Measurements from ENCODE around the gene ZBTB37.
"Not testable (repeated sequence)": the region's sequence is repeated elsewhere in the genome, so short reads cannot be mapped to it uniquely, and the experiment has no call there.

The ZBTB37 gene, protein sequence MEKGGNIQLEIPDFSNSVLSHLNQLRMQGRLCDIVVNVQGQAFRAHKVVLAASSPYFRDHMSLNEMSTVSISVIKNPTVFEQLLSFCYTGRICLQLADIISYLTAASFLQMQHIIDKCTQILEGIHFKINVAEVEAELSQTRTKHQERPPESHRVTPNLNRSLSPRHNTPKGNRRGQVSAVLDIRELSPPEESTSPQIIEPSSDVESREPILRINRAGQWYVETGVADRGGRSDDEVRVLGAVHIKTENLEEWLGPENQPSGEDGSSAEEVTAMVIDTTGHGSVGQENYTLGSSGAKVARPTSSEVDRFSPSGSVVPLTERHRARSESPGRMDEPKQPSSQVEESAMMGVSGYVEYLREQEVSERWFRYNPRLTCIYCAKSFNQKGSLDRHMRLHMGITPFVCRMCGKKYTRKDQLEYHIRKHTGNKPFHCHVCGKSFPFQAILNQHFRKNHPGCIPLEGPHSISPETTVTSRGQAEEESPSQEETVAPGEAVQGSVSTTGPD

DNA sequence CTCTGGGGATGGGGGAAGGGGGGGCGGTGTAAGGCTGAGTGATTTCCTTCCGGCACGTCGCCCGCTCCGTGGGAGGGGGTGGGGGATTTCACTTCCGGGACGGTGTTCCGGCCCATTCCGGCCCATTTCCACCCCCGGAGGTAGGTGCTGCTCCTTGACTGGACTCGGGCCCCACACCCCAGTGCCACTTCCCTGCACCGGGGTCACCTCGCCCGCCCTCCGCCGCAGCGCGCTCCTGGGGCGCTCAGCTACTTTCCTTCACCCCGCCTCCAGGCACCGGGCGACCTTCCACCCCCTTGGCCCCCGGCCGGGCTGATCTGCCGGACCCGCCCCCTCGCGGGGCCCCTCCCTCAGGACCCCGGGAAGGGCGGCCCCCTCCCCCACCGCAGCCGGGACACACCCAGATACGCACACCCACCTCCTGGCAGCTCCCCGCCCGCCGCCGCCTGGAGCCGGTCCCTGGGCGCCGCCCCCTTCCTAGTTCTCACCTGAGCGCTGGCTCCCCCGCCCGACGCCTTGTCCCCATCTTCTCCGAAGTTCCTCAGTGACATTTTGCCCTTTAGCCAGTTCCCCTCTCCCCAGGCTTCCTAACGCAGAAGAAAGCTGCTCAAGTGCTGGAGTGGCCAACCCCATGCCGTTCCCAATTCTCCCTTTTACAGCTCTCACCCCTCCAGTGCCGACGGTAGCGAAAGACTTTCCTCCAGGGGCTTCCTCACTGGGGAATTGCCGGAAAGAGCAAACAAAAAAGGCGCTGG, at the start of gene ZBTB37:
TSS of gene ZBTB37 (plus strand) at position 115 of the 755 bp plus-strand sequence. CDS start 1,846 bp downstream, outside the sequence.
- Mint-ChIP-seq H3K4me3 (peak within 1 kb of the TSS; percentile 98), H3K9me3 (no peaks in the 10 kb centered on the region), H3K4me1 (peaks cover 61% of the 10 kb centered on the region), H3K27ac (peak within 1 kb of the TSS; percentile 99), H3K27me3 (no peaks in the 10 kb centered on the region), H3K36me3 (peaks cover 54% of the 10 kb centered on the region)

DNA sequence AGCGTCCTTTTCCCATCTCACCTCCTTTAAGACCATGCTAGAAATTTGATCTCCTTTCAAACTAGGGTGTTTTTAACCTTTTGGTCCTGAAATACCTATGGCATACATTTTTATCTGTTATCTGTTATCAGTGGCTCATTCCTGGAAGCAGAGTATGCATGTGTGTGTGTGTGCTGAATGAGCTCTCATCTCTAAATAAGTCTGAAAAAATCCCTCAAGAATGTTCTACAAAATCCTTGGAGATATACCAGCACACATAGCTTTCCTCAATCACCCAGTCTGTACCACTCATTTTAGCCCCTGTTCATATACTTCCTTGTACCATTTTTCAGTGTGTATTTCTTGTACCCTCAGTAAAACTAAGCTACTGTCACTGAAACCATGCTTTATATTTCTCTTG, 49.7 kb upstream of the ZBTB37 start:
- H3K4me3 Mint-ChIP-seq = no peak overlapping the region
- H3K36me3 Mint-ChIP-seq = peaks cover 12% of the 10 kb centered on the region
- H3K27me3 Mint-ChIP-seq = no peaks in the 10 kb centered on the region
- no peak overlapping the region for H3K27ac Mint-ChIP-seq
- H3K4me1 Mint-ChIP-seq = peaks cover 60% of the 10 kb centered on the region
- H3K9me3 Mint-ChIP-seq = no peaks in the 10 kb centered on the region

DNA sequence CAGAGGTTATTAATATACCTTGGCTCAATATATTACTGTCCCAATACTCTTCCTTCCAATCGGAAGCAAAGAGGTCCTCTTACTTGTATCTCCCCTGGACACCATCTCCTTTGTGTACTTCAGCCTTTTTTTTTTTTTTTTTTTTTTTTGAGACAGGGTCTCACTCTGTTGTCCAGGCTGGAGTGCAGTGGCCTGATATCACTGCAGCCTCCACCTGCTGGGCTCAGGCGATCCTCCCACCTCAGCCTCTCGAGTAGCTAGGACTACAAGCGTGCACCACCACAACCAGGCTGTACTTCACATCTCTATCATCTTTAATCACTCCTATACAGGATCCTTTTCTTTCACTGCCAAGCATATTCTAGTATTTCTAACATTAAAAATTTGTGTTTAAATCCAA, 46.5 kb upstream of the ZBTB37 start:
- Mint-ChIP-seq H3K36me3 (peaks cover 5% of the 10 kb centered on the region), H3K4me1 (peaks cover 53% of the 10 kb centered on the region), H3K9me3 (no peaks in the 10 kb centered on the region), H3K4me3 (no peak overlapping the region), H3K27me3 (no peaks in the 10 kb centered on the region), H3K27ac (no peak overlapping the region)

DNA sequence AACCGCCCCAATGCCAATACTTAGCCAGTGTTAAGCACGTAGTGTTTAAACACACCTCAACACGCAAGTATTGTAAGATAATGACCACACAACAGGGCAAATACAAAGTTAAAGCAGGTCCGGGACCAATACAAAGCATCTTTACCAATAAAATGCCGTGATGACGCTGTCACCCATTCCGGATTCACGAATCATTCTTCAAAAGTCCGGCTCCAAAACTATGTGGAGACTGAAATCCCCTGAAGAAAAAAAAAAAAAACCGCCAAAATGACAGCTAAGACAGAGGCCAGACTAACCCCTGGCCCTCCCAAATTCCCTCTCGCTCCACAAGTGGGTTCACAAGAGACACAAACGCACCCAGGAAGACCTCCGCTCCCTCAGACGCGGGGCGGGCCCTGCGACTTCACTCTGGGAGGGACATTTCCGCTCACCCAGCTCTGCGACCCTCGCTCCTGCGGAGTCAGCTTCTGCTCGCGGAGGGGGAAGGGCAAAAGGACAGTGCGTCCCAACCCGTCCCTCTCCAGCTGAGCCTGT, 44.3 kb upstream of the ZBTB37 start:
- H3K27ac Mint-ChIP-seq = peak overlapping the region; percentile 98
- no peaks in the 10 kb centered on the region for H3K9me3 Mint-ChIP-seq
- no peaks in the 10 kb centered on the region for H3K27me3 Mint-ChIP-seq
- peak overlapping the region; percentile 91 for H3K4me3 Mint-ChIP-seq
- H3K4me1 Mint-ChIP-seq = peaks cover 60% of the 10 kb centered on the region
- peaks cover 3% of the 10 kb centered on the region for H3K36me3 Mint-ChIP-seq

DNA sequence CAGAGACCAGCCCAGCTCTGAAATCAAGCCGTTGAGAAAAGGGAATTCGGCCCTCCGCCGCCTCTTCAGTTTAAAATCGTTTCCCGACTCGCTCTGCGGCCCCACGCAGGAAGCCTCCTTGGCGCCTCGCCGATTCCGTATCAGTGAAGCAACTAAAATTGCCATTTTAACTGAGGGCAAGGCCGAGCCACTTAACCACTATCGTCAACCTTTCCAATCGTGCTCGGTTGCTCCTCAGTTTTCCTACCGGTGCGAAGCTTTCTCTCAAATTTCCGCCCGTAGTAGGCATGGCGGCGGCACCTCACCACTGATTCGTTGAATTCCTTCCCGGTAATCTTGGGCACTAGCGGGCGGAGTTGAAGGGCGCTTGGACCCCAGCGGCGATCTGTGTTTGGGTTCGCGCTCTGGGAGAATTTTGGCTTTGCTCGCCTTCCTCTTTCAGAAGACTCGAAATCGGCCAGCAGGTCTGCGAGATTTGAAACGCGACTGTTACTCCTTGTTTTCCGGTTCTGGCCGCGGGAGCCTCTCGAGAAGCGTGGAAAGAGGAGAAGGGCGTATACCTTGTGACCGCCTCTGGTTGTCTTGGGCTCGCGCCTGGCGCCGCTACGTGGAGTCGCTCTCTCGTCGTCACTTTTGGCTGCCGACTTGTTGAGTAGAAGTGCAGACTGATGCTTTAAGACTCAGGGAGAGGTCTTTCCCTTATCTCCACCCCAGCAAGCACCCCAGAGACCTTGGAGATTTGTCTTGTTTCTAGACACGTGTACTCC, 43.7 kb upstream of the ZBTB37 start, which contains the start of the genes CENPL and DARS2:
TSS of gene CENPL (minus strand) at position 569 of the 767 bp plus-strand sequence. CDS start 13,584 bp downstream, outside the sequence.
TSS of gene DARS2 (plus strand) at position 359 of the 767 bp plus-strand sequence. CDS start 557 bp downstream, outside the sequence.
- Mint-ChIP-seq H3K27ac (peak within 1 kb of the TSS; percentile 98), H3K4me1 (peaks cover 60% of the 10 kb centered on the region), H3K27me3 (no peaks in the 10 kb centered on the region), H3K4me3 (peak within 1 kb of the TSS; percentile 91), H3K36me3 (peaks cover 6% of the 10 kb centered on the region), H3K9me3 (no peaks in the 10 kb centered on the region)

DNA sequence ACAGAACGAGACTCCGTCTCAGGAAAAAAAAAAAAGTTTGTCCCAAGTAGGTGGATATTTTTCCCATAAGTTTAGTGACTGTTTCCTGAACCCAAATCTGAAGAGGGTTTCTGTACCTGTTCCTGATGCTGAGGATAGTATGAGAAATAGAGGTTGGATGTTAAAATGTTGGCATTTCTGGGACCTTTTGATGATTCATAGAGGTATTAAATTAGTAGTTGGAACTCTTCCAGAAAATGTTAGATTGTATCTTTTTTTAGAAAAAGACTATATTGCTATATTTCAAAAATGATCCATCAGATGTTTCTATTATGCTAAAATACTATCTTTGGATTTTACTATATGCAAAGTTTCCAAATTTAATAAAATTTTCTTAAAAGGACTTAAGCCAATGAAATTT, 40.6 kb upstream of the ZBTB37 start:
- Mint-ChIP-seq H3K4me1 (peaks cover 39% of the 10 kb centered on the region), H3K27me3 (no peaks in the 10 kb centered on the region), H3K36me3 (peaks cover 7% of the 10 kb centered on the region), H3K4me3 (no peak overlapping the region), H3K9me3 (no peaks in the 10 kb centered on the region), H3K27ac (no peak overlapping the region)

DNA sequence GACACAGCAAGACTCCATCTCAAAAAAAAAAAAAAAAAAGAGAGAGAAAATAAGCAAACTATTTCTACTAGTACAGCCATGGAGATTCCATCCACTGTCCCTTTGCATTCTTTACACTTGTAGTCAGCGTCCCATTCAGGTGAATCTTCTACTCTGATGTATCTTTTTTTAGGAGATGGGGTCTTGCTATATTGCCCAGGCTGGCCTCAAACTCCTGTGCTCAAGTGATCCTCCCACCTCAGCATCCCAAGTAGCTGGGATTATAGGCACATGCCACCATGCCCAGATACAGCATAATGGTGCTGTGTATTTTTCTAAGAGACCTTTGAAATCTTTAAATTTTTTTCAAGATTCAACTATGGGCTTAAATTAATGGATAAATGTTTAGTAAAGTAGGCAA, 35.4 kb upstream of the ZBTB37 start:
- H3K4me1 Mint-ChIP-seq = peaks cover 5% of the 10 kb centered on the region
- peaks cover 14% of the 10 kb centered on the region for H3K36me3 Mint-ChIP-seq
- no peak overlapping the region for H3K4me3 Mint-ChIP-seq
- H3K9me3 Mint-ChIP-seq = no peaks in the 10 kb centered on the region
- H3K27ac Mint-ChIP-seq = no peak overlapping the region
- no peaks in the 10 kb centered on the region for H3K27me3 Mint-ChIP-seq

DNA sequence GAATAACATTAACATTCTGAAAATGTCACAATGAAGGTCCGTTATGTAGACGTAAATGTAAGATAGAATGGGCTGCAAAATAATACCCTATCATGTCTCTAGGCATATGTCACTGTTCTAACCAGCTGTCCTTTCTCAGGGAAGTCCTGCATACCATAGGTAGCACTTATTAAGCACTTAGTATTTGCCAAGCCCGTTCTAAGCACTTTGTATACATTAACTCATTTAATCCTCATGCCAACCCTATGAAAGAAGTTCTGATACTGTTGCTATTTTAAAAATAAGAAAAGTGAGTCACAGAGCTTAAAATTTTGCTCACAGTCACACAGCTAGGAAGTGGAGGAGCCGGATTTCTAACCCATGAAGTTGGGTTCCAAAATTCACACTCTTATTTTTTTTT, 16.1 kb upstream of the ZBTB37 start:
- Mint-ChIP-seq H3K9me3 (no peaks in the 10 kb centered on the region), H3K27ac (no peak overlapping the region), H3K36me3 (peaks cover 14% of the 10 kb centered on the region), H3K27me3 (no peaks in the 10 kb centered on the region), H3K4me1 (peaks cover 5% of the 10 kb centered on the region), H3K4me3 (no peak overlapping the region)

DNA sequence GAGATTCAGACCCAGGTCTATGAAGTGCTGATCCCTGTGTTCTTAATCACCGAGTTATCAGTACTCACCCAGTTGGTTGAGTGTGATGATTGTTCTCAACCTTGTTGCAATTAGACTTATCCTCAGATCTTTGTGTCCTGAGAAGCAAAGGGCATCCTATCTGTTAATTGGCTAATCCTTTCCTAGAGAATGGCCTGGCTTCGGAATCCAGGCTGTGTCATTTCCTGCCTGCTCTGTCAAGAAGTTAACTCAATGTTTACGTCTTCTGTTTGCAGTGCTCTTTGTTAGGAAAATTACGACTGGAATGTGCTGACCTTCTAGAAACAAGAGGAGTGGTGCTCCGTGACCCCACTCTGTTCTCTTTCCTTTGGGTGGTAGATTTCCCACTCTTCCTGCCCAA, 15.1 kb upstream of the ZBTB37 start:
- Mint-ChIP-seq H3K36me3 (peaks cover 10% of the 10 kb centered on the region), H3K4me1 (peaks cover 5% of the 10 kb centered on the region), H3K27me3 (no peaks in the 10 kb centered on the region), H3K9me3 (no peaks in the 10 kb centered on the region), H3K27ac (no peak overlapping the region), H3K4me3 (no peak overlapping the region)

DNA sequence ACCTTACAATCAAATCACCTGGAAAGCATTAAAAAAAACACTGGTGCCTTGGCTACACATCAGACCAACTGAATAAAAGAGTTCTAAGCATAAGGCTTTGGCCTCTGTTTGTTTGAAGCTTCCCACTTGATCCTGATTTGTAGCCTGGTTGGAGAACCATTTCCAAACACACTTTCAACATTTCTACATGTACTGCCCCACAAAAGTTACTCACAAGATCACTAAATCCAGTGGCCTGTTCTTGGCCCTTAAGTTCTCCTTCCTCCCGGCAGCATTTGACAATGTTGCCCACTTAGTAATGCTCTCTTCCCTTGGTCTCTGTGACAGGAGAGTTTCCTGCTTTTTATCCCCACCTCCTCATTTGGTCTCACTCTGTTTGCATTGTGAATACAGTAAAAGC, 12.2 kb upstream of the ZBTB37 start:
- Mint-ChIP-seq H3K4me1 (peaks cover 3% of the 10 kb centered on the region), H3K9me3 (no peaks in the 10 kb centered on the region), H3K36me3 (peaks cover 10% of the 10 kb centered on the region), H3K27me3 (no peaks in the 10 kb centered on the region), H3K27ac (peak overlapping the region; percentile 48), H3K4me3 (no peak overlapping the region)

DNA sequence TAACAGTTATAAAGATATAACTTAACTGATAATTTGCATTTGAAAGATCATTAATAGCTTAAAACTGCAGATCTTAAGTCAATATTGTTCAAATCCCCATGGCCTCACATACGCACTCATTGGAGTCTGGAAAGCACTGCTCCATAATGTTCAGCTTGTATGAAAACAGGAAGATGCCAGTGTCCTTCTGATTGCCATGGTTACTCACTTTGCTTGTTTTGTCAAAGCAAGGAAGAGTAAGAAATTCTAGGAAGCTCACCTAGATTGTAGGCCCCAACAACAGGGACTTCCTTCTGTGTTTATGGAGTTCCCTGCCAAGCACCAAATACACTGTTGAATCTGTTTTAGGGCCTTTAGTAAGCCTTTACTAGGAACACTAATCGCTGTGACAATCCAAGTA, 11.3 kb upstream of the ZBTB37 start:
- H3K4me3 Mint-ChIP-seq = no peak overlapping the region
- peaks cover 3% of the 10 kb centered on the region for H3K4me1 Mint-ChIP-seq
- H3K27me3 Mint-ChIP-seq = no peaks in the 10 kb centered on the region
- H3K36me3 Mint-ChIP-seq = peaks cover 11% of the 10 kb centered on the region
- no peaks in the 10 kb centered on the region for H3K9me3 Mint-ChIP-seq
- no peak overlapping the region for H3K27ac Mint-ChIP-seq

DNA sequence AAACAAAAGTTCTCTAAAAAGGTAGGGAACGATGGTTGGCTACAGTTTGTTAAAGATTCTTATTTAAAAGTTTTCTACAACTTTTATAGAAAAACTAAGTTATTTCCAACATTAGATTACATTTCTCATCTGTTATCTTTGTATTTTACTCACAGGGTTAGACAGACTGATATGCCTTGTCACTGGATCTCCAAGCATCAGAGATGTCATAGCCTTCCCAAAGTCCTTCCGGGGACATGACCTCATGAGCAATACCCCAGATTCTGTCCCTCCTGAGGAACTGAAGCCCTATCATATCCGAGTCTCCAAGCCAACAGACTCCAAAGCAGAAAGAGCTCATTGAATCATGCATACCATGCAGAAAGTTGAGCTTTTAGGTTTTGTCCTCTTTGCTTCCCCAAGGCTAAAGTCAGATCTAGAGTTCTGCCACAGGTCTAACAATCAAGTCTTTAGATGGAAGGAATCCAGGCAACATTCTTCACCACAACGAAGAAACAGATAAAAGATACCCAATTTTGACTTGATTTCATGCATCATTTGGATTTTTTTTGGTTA, 10.7 kb upstream of the ZBTB37 start:
- peaks cover 12% of the 10 kb centered on the region for H3K36me3 Mint-ChIP-seq
- H3K9me3 Mint-ChIP-seq = no peaks in the 10 kb centered on the region
- no peak overlapping the region for H3K4me3 Mint-ChIP-seq
- no peak overlapping the region for H3K27ac Mint-ChIP-seq
- H3K4me1 Mint-ChIP-seq = peaks cover 3% of the 10 kb centered on the region
- H3K27me3 Mint-ChIP-seq = no peaks in the 10 kb centered on the region

DNA sequence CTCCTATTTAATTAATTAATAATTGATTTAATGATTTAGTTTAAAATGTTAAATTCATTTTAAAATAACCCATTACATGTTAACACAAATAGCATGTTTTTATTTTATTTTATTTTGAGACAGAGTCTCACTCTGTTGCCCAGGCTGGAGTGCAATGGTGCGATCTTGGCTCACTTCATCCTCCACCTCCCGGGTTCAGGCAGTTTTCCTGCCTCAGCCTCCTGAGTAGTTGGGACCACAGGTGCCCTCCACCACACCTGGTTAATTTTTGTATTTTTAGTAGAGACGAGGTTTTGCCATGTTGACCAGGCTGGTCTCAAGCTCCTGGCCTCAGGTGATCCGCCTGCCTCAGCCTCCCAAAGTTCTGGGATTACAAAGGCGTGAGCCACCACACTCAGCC, 8.6 kb upstream of the ZBTB37 start:
- peaks cover 23% of the 10 kb centered on the region for H3K36me3 Mint-ChIP-seq

DNA sequence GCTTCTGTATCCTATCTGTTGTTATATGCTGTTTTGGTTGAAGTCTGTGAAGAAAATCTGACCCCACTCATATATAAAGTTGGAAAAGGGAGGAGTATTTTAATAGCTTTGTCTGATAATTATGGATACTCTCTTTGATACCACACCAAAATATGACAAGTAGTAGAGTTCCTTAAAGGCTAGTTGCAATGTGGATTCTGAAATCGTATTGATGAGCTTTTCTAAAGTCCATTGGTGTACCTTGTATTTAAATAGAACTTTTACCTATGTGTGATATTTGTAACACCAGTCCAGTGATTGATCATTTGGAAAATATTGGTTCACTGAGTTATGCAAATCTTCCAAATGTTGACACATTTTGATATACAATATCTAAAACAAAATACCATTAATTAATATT, 8.1 kb upstream of the ZBTB37 start:
- H3K27ac Mint-ChIP-seq = peak overlapping the region; percentile 57
- no peaks in the 10 kb centered on the region for H3K27me3 Mint-ChIP-seq

More for the DNA sequence above, 8.6 kb upstream of the ZBTB37 start:
- H3K27me3 Mint-ChIP-seq, H3K4me3 Mint-ChIP-seq, H3K27ac Mint-ChIP-seq, H3K9me3 Mint-ChIP-seq: not testable (repeated sequence)
- H3K4me1 Mint-ChIP-seq = peaks cover 12% of the 10 kb centered on the region

DNA sequence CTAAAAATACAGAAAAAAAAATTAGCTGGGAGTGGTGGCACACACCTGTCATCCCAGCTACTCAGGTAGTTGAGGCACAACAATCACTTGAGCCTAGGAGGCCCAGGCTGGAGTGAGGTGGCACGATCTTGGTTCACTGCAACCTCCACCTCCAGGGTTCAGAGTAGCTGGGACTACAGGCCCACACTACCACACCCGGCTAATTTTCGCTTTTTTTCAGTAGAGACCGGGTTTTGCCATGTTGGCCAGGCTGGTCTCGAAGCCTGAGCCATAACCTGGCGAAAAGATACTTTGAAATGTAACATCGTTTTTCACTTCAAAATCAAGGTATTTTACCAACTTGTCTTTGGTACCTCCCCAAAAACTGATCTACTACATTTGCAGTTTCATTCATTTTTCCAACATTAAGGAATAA, 6.4 kb upstream of the ZBTB37 start:
- Mint-ChIP-seq H3K36me3 (peaks cover 37% of the 10 kb centered on the region), H3K4me1 (peaks cover 19% of the 10 kb centered on the region), H3K27me3 (no peaks in the 10 kb centered on the region), H3K4me3 (peak overlapping the region; percentile 98), H3K27ac (peak overlapping the region; percentile 99), H3K9me3 (no peaks in the 10 kb centered on the region)

More for the DNA sequence above, 8.1 kb upstream of the ZBTB37 start:
- peaks cover 24% of the 10 kb centered on the region for H3K36me3 Mint-ChIP-seq
- H3K4me1 Mint-ChIP-seq = peaks cover 14% of the 10 kb centered on the region
- no peaks in the 10 kb centered on the region for H3K9me3 Mint-ChIP-seq
- peak overlapping the region; percentile 19 for H3K4me3 Mint-ChIP-seq
